ENCODE results near the gene MEI4.

DNA sequence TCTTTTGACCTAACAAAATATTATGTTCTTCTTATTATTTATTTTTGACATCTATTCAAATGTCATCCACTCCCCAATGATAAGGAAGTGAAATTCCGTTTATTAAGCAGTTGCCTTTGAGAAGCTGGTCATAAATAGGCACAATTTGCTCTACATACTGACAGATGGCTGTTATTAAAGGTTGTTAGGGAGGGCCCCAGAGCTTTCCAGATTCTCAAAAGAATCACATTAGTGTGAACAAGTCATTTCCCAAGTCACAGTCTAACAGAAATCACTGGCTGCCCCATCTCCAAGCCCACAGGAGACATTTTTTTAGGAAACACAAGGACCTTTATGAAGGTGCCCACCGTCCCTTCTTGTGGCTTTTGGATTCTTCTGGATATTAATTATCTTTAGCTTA lies 172.4 kb downstream of the MEI4 start:
- TF ChIP-seq CTCF (IDR thresholded peaks at IDR 0.05; ENCODE audit: borderline replicate concordance, extremely low read depth, low read length, poor library complexity, severe bottlenecking) (no peak), EZH2 (IDR thresholded peaks at IDR 0.05; ENCODE audit: borderline replicate concordance, low read depth, low read length, severe bottlenecking) (no peak)
